ENCODE results near the gene KCNIP3.
A peak's percentile ranks its signal among the peaks of the same experiment; 100 is the strongest.

Gene KCNIP3

GRCh38 chr2:95275151-95275515 lies 22.0 kb upstream of the KCNIP3 start:
- no peak for DNase-seq

GRCh38 chr2:95275601-95276243 lies 21.4 kb upstream of the KCNIP3 start:
- no peak for DNase-seq

GRCh38 chr2:95276244-95276887 lies 20.8 kb upstream of the KCNIP3 start:
- no peak for DNase-seq

- DNase-seq: no peak
These were observed 20.3 kb upstream of the KCNIP3 start for GRCh38 chr2:95276888-95277245.

GRCh38 chr2:95277246-95277906 lies 19.8 kb upstream of the KCNIP3 start:
- peak; percentile 11 for DNase-seq

GRCh38 chr2:95278051-95278471 lies 19.1 kb upstream of the KCNIP3 start:
- DNase-seq: peak; percentile 82

- no peak for DNase-seq
These were observed 18.4 kb upstream of the KCNIP3 start for GRCh38 chr2:95278637-95279225.

- DNase-seq: no peak
These were observed 17.6 kb upstream of the KCNIP3 start for GRCh38 chr2:95279435-95280035.

- no peak for DNase-seq
These were observed 16.1 kb upstream of the KCNIP3 start for GRCh38 chr2:95281071-95281470.

- DNase-seq: no peak
These were observed 15.4 kb upstream of the KCNIP3 start for GRCh38 chr2:95281786-95282185.

- DNase-seq: no peak
These were observed 14.7 kb upstream of the KCNIP3 start for GRCh38 chr2:95282458-95282857.

- no peak for DNase-seq
These were observed 13.6 kb upstream of the KCNIP3 start for GRCh38 chr2:95283562-95283961.

GRCh38 chr2:95284886-95285541 lies 12.1 kb upstream of the KCNIP3 start:
- no peak for DNase-seq

GRCh38 chr2:95285542-95285932 lies 11.6 kb upstream of the KCNIP3 start:
- DNase-seq: no peak

GRCh38 chr2:95287336-95287735 lies 9.8 kb upstream of the KCNIP3 start:
- no peak for DNase-seq

- DNase-seq: no peak
These were observed 9.3 kb upstream of the KCNIP3 start for GRCh38 chr2:95287806-95288205.

- no peak for DNase-seq
These were observed 7.9 kb upstream of the KCNIP3 start for GRCh38 chr2:95289253-95289652.

- no peak for DNase-seq
These were observed 5.9 kb upstream of the KCNIP3 start for GRCh38 chr2:95291222-95291621.

GRCh38 chr2:95292623-95293260 lies 4.4 kb upstream of the KCNIP3 start:
- DNase-seq: no peak

- no peak for DNase-seq
These were observed 2.4 kb upstream of the KCNIP3 start for GRCh38 chr2:95294579-95295250.

- DNase-seq: no peak
These were observed 1.8 kb upstream of the KCNIP3 start for GRCh38 chr2:95295376-95295775.

GRCh38 chr2:95296011-95296410 lies 1.1 kb upstream of the KCNIP3 start:
- DNase-seq: no peak
